Measurements from ENCODE around the gene FAM50B. TPM values are rescaled to one million over a fixed set of nuclear protein-coding genes. Genes with fewer than 3 reads are reported as not detected.

Gene FAM50B
- polyA plus RNA-seq, 2 donors, result 2.4 to 7.3 TPM

- H3K4me1 ChIP-seq (ENCODE audit: control insufficient read depth in 2 of 2, insufficient read depth in 2 of 2, low read length in 1 of 2), result no peaks in the 10 kb centered on the region
- H3K9me3 ChIP-seq (ENCODE audit: control insufficient read depth in 2 of 2, insufficient read depth in 1 of 2, low read depth in 1 of 2, low read length in 1 of 2), result no peaks in the 10 kb centered on the region
- no peak overlapping the region for H3K27ac ChIP-seq (ENCODE audit: low read depth in 2 of 2, low read length in 1 of 2)
- 71 to 72% methylated on average over 4 of the region's 4 CpGs for WGBS, 2 donors
- H3K36me3 ChIP-seq (ENCODE audit: control insufficient read depth in 2 of 2, insufficient read depth in 2 of 2, low read length in 1 of 2), result no peaks in the 10 kb centered on the region
- H3K4me3 ChIP-seq (ENCODE audit: low read depth in 1 of 2, low read length in 2 of 2), result no peak overlapping the region
- H3K27me3 ChIP-seq (ENCODE audit: control insufficient read depth in 1 of 2, insufficient read depth in 2 of 2, low read length in 2 of 2), result no peaks in the 10 kb centered on the region
Measured at GRCh38 chr6:3876866-3877265, 27.7 kb downstream of the FAM50B start.

GRCh38 chr6:3878048-3878666 lies 29.0 kb downstream of the FAM50B start:
- Histone ChIP-seq H3K36me3 (ENCODE audit: control insufficient read depth in 2 of 2, insufficient read depth in 2 of 2, low read length in 1 of 2) (no peaks in the 10 kb centered on the region), H3K27ac (ENCODE audit: low read depth in 2 of 2, low read length in 1 of 2) (no peak overlapping the region), H3K9me3 (ENCODE audit: control insufficient read depth in 2 of 2, insufficient read depth in 1 of 2, low read depth in 1 of 2, low read length in 1 of 2) (no peaks in the 10 kb centered on the region), H3K4me3 (ENCODE audit: low read depth in 1 of 2, low read length in 2 of 2) (no peak overlapping the region), H3K4me1 (ENCODE audit: control insufficient read depth in 2 of 2, insufficient read depth in 2 of 2, low read length in 1 of 2) (no peaks in the 10 kb centered on the region), H3K27me3 (ENCODE audit: control insufficient read depth in 1 of 2, insufficient read depth in 2 of 2, low read length in 2 of 2) (no peaks in the 10 kb centered on the region)
- WGBS, 2 donors, result 80 to 84% methylated on average over 6 of the region's 6 CpGs

DNA sequence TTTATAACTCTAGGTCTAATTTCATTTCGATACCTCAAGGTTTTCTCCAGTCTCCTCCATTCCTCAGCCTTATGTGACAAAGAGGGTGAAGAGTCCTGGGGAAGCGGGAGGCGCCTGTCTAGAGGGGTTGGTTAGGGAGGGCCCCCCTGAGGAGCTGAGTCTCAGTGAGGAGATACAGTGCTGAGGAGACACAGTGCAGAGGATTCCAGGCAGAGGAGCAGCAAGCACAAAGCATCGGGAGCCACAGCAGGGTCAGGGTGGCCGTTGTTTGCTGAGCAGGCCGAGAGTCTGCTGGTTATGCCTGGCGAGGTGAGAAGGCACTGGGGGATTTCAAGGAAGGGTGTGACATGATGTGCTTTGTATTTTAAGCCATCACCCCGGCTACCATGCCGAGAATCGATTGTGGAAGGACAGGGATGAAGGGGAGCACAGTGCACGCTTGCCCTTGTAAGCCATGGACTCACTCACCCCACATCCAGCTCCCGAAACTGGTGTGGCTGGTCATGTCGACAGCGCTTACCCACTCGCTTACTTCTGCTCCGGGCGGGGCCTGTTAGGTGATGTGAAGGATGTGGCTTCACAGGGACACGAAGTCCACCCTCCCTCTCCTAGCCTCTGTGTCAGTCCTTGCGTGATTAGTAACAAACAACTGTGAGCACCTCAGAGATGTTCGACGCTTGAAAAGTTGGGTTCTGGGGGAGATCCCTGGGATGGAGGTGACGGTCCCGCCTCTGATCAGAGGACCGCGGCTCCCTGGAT lies 30.2 kb downstream of the FAM50B start:
- Histone ChIP-seq H3K27ac (ENCODE audit: low read depth in 2 of 2, low read length in 1 of 2) (no peak overlapping the region), H3K4me3 (ENCODE audit: low read depth in 1 of 2, low read length in 2 of 2) (no peak overlapping the region), H3K36me3 (ENCODE audit: control insufficient read depth in 2 of 2, insufficient read depth in 2 of 2, low read length in 1 of 2) (no peaks in the 10 kb centered on the region), H3K27me3 (ENCODE audit: control insufficient read depth in 1 of 2, insufficient read depth in 2 of 2, low read length in 2 of 2) (no peaks in the 10 kb centered on the region), H3K9me3 (ENCODE audit: control insufficient read depth in 2 of 2, insufficient read depth in 1 of 2, low read depth in 1 of 2, low read length in 1 of 2) (no peaks in the 10 kb centered on the region), H3K4me1 (ENCODE audit: control insufficient read depth in 2 of 2, insufficient read depth in 2 of 2, low read length in 1 of 2) (no peaks in the 10 kb centered on the region)
- 92 to 94% methylated on average over 25 of the region's 25 CpGs for whole genome bisulfite sequencing, 2 donors

GRCh38 chr6:3881711-3882421 lies 32.7 kb downstream of the FAM50B start:
- Histone ChIP-seq H3K27ac (ENCODE audit: low read depth in 2 of 2, low read length in 1 of 2) (peak overlapping the region in 1 of 2 donors; percentile 16), H3K9me3 (ENCODE audit: control insufficient read depth in 2 of 2, insufficient read depth in 1 of 2, low read depth in 1 of 2, low read length in 1 of 2) (no peaks in the 10 kb centered on the region), H3K27me3 (ENCODE audit: control insufficient read depth in 1 of 2, insufficient read depth in 2 of 2, low read length in 2 of 2) (no peaks in the 10 kb centered on the region), H3K36me3 (ENCODE audit: control insufficient read depth in 2 of 2, insufficient read depth in 2 of 2, low read length in 1 of 2) (no peaks in the 10 kb centered on the region), H3K4me3 (ENCODE audit: low read depth in 1 of 2, low read length in 2 of 2) (no peak overlapping the region), H3K4me1 (ENCODE audit: control insufficient read depth in 2 of 2, insufficient read depth in 2 of 2, low read length in 1 of 2) (no peaks in the 10 kb centered on the region)
- 82 to 83% methylated on average over 13 of the region's 13 CpGs for WGBS, 2 donors

GRCh38 chr6:3882431-3882830 lies 33.3 kb downstream of the FAM50B start:
- Histone ChIP-seq H3K9me3 (ENCODE audit: control insufficient read depth in 2 of 2, insufficient read depth in 1 of 2, low read depth in 1 of 2, low read length in 1 of 2) (no peaks in the 10 kb centered on the region), H3K4me3 (ENCODE audit: low read depth in 1 of 2, low read length in 2 of 2) (no peak overlapping the region), H3K4me1 (ENCODE audit: control insufficient read depth in 2 of 2, insufficient read depth in 2 of 2, low read length in 1 of 2) (no peaks in the 10 kb centered on the region), H3K27ac (ENCODE audit: low read depth in 2 of 2, low read length in 1 of 2) (peak overlapping the region in 1 of 2 donors; percentile 16), H3K27me3 (ENCODE audit: control insufficient read depth in 1 of 2, insufficient read depth in 2 of 2, low read length in 2 of 2) (no peaks in the 10 kb centered on the region), H3K36me3 (ENCODE audit: control insufficient read depth in 2 of 2, insufficient read depth in 2 of 2, low read length in 1 of 2) (no peaks in the 10 kb centered on the region)
- WGBS, 2 donors, result 88 to 95% methylated on average over 3 of the region's 3 CpGs

GRCh38 chr6:3882866-3883265 lies 33.7 kb downstream of the FAM50B start:
- Histone ChIP-seq H3K27me3 (ENCODE audit: control insufficient read depth in 1 of 2, insufficient read depth in 2 of 2, low read length in 2 of 2) (no peaks in the 10 kb centered on the region), H3K4me1 (ENCODE audit: control insufficient read depth in 2 of 2, insufficient read depth in 2 of 2, low read length in 1 of 2) (no peaks in the 10 kb centered on the region), H3K27ac (ENCODE audit: low read depth in 2 of 2, low read length in 1 of 2) (no peak overlapping the region), H3K4me3 (ENCODE audit: low read depth in 1 of 2, low read length in 2 of 2) (no peak overlapping the region), H3K9me3 (ENCODE audit: control insufficient read depth in 2 of 2, insufficient read depth in 1 of 2, low read depth in 1 of 2, low read length in 1 of 2) (no peaks in the 10 kb centered on the region), H3K36me3 (ENCODE audit: control insufficient read depth in 2 of 2, insufficient read depth in 2 of 2, low read length in 1 of 2) (no peaks in the 10 kb centered on the region)
- 73 to 82% methylated on average over 5 of the region's 5 CpGs for WGBS, 2 donors

GRCh38 chr6:3884007-3884745 lies 35.0 kb downstream of the FAM50B start:
- H3K4me3 ChIP-seq (ENCODE audit: low read depth in 1 of 2, low read length in 2 of 2), result no peak overlapping the region
- H3K9me3 ChIP-seq (ENCODE audit: control insufficient read depth in 2 of 2, insufficient read depth in 1 of 2, low read depth in 1 of 2, low read length in 1 of 2), result no peaks in the 10 kb centered on the region
- WGBS, 2 donors, result 41 to 58% methylated on average over 6 of the region's 6 CpGs
- H3K27ac ChIP-seq (ENCODE audit: low read depth in 2 of 2, low read length in 1 of 2), result peak overlapping the region in 1 of 2 donors; percentile 27
- no peaks in the 10 kb centered on the region for H3K27me3 ChIP-seq (ENCODE audit: control insufficient read depth in 1 of 2, insufficient read depth in 2 of 2, low read length in 2 of 2)
- no peaks in the 10 kb centered on the region for H3K4me1 ChIP-seq (ENCODE audit: control insufficient read depth in 2 of 2, insufficient read depth in 2 of 2, low read length in 1 of 2)
- no peaks in the 10 kb centered on the region for H3K36me3 ChIP-seq (ENCODE audit: control insufficient read depth in 2 of 2, insufficient read depth in 2 of 2, low read length in 1 of 2)

DNA sequence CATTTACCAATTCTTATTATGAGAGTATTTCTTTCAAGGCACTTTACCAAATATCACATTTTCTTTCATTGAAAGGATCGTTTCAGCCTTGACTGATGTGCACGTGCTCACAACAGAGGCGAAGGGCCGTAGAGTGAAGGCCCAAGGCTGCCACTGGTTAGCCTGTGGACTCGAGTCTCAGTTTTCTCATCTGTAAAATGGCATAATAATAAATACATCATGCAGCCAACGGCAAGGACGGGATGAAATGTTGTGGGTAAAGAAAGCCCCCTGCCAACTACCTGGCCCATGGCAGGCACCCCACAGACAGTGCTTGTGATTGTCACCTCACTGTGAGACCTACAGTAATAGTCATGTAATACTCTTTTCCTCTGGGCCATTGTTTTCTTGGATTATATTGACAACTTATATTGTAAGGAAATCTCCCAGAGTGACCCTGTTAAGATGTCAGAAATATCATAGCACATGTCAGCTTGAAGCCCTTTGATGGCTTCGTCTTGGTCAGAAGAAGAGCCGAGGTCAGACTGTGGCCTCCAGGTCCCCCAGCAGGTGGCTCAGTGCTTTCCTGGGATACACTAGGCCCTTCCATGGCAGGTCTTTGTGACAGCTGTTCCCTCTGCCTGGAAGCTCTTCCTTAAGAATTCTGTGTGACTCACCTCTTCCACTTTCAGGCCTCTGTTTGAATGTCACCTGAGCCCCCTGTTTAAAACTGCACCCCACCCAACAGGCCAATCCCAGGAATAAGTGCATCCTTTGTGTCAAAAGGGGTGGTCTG lies 36.3 kb downstream of the FAM50B start:
- no peaks in the 10 kb centered on the region for H3K9me3 ChIP-seq (ENCODE audit: control insufficient read depth in 2 of 2, insufficient read depth in 1 of 2, low read depth in 1 of 2, low read length in 1 of 2)
- H3K27ac ChIP-seq (ENCODE audit: low read depth in 2 of 2, low read length in 1 of 2), result no peak overlapping the region
- no peaks in the 10 kb centered on the region for H3K27me3 ChIP-seq (ENCODE audit: control insufficient read depth in 1 of 2, insufficient read depth in 2 of 2, low read length in 2 of 2)
- H3K4me3 ChIP-seq (ENCODE audit: low read depth in 1 of 2, low read length in 2 of 2), result no peak overlapping the region
- WGBS, 2 donors, result 94% methylated on average over 9 of the region's 9 CpGs
- no peaks in the 10 kb centered on the region for H3K4me1 ChIP-seq (ENCODE audit: control insufficient read depth in 2 of 2, insufficient read depth in 2 of 2, low read length in 1 of 2)
- no peaks in the 10 kb centered on the region for H3K36me3 ChIP-seq (ENCODE audit: control insufficient read depth in 2 of 2, insufficient read depth in 2 of 2, low read length in 1 of 2)

Data from esophagus (tissue), 2 donors.